Neutrophil (primary cell): ENCODE results near the gene ZNF267.
"Not testable (repeated sequence)": the region's sequence is repeated elsewhere in the genome, so short reads cannot be mapped to it uniquely, and the experiment has no call there.

Experiments used
- H3K27ac ChIP-seq: fragments of 200-600 bp; sonication (generic); 2 replicates; pipeline ENCODE4 v1.5.1; 2016; ENCODE audit warnings: mild to moderate bottlenecking, moderate library complexity
- H3K27me3 ChIP-seq: fragments of 200-600 bp; sonication (generic); 2 replicates; pipeline ENCODE4 v1.6.0; 2016; ENCODE audit warnings: mild to moderate bottlenecking
- H3K36me3 ChIP-seq: fragments of 200-600 bp; sonication (generic); 2 replicates; pipeline ENCODE4 v1.5.1; 2017
- H3K4me1 ChIP-seq, 2 experiments: fragments of 200-600 bp in 1 of 2; sonication (generic) in 1 of 2; 1 replicate in 1 of 2; 2 replicates in 1 of 2; pipeline versions ENCODE4 v1.5.1 to v1.6.1; 2013 to 2016; ENCODE audit warnings: low read depth in 1 of 2, low read length in 1 of 2, mild to moderate bottlenecking in 1 of 2, moderate library complexity in 1 of 2; ENCODE audit not compliant: control insufficient read depth in 1 of 2, insufficient read depth in 1 of 2
- H3K4me3 ChIP-seq, 2 experiments: fragments of 200-600 bp in 1 of 2; sonication (generic) in 1 of 2; 1 replicate in 1 of 2; 2 replicates in 1 of 2; pipeline ENCODE4 v1.5.1; 2013 to 2016; ENCODE audit warnings: low read depth in 1 of 2, low read length in 1 of 2, mild to moderate bottlenecking in 1 of 2, moderate library complexity in 1 of 2
- H3K9me3 ChIP-seq: fragments of 200-600 bp; sonication (generic); 2 replicates; pipeline ENCODE4 v1.5.1; 2016
- TF ChIP-seq, protein P1 (sequence below): fragments of 200-600 bp; sonication (generic); IDR thresholded peaks from 2 replicates; pipeline ENCODE4 v1.5.1; 2016; ENCODE audit warnings: antibody characterized with exemption

ZNF267 gene

DNA sequence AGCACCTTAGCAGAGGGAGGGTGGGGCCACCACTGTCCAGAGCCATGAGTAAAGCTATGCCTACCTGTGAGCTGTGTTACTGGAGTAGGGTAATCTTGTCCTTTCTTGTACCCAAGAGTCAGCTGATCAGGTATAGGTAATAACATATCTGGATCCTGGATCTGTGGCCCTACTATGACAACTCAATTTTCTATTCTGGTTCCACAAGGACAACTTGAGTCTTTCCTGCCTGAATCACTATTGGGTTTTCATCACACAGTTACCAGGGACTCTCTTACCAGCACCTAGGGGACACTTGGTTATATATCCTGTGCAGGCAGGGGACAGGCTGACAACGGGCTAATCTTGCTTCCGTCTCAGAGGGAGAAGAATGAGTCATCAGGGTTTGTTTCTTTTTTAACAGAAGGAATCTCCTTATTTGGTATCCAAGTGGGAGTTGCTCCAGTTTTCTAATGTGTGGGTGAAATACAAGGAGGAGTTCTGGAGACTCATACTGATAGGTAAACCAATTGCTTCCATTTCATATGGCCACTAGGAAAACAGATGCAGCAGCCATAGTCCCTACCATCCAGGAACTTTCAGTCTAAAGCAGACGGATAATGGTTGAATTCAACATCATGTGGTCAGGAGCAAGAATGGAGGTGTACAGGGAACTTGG is 6.8 kb downstream of the ZNF267 start:
- H3K27ac ChIP-seq: peak overlapping the region; percentile 99
- H3K4me1 ChIP-seq: peaks cover 40 to 52% of the 10 kb centered on the region in 2 experiments
- no peak overlapping the region for H3K4me3 ChIP-seq
- H3K27me3 ChIP-seq: no peaks in the 10 kb centered on the region
- H3K36me3 ChIP-seq: peaks cover 64% of the 10 kb centered on the region
- H3K9me3 ChIP-seq: no peaks in the 10 kb centered on the region
- TF ChIP-seq, protein P1, sequence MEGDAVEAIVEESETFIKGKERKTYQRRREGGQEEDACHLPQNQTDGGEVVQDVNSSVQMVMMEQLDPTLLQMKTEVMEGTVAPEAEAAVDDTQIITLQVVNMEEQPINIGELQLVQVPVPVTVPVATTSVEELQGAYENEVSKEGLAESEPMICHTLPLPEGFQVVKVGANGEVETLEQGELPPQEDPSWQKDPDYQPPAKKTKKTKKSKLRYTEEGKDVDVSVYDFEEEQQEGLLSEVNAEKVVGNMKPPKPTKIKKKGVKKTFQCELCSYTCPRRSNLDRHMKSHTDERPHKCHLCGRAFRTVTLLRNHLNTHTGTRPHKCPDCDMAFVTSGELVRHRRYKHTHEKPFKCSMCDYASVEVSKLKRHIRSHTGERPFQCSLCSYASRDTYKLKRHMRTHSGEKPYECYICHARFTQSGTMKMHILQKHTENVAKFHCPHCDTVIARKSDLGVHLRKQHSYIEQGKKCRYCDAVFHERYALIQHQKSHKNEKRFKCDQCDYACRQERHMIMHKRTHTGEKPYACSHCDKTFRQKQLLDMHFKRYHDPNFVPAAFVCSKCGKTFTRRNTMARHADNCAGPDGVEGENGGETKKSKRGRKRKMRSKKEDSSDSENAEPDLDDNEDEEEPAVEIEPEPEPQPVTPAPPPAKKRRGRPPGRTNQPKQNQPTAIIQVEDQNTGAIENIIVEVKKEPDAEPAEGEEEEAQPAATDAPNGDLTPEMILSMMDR: no peak

DNA sequence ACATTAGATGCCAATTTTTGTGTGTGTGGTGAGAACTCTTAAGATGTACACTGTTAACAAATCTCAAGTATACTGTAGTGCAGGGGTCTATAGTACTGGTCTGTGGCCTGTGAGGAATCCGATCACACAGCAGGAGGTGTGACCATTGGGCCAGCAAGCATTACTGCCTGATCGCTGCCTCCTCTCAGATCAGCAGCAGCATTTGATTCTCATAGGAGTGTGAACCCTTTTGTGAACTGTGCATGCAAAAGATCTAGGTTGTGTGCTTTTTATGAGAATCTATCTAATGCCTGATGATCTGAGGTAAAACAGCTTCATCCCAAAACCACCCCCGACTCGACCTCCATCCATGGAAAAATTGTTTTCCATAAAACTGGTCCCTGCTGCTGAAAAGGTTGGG is 12.6 kb downstream of the ZNF267 start:
- H3K27me3 ChIP-seq: no peaks in the 10 kb centered on the region

DNA sequence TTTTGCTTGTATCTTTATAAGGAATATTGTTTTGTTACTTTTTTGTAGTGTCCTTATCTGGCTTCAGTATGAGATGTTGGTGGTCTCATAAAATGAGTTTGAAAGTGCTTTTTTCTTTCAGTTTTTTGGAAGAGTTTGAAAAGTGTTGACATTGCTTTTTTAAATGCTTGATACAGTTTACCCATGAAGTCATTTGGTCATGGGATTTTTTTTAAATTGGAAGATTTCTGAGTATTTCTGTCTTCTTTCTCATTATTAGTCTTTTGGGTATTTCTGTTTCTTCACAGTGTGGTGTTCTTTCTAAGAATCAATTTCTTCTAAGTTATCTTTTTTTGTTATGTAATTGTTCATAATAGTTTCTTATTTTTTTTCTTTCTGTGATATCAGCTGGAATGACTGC is 15.1 kb downstream of the ZNF267 start:
- H3K9me3 ChIP-seq: no peaks in the 10 kb centered on the region
- H3K36me3 ChIP-seq: peaks cover 77% of the 10 kb centered on the region
- peak overlapping the region; percentile 48 for H3K27ac ChIP-seq
- TF ChIP-seq, protein P1: no peak
- H3K27me3 ChIP-seq: no peaks in the 10 kb centered on the region
- no peak overlapping the region for H3K4me3 ChIP-seq
- H3K4me1 ChIP-seq: no peaks in the 10 kb centered on the region

More for the DNA sequence above, 12.6 kb downstream of the ZNF267 start:
- TF ChIP-seq, protein P1: no peak
- H3K9me3 ChIP-seq: no peaks in the 10 kb centered on the region
- H3K4me3 ChIP-seq: no peak overlapping the region
- no peaks in the 10 kb centered on the region for H3K4me1 ChIP-seq
- peak overlapping the region; percentile 55 for H3K27ac ChIP-seq
- peaks cover 64% of the 10 kb centered on the region for H3K36me3 ChIP-seq

DNA sequence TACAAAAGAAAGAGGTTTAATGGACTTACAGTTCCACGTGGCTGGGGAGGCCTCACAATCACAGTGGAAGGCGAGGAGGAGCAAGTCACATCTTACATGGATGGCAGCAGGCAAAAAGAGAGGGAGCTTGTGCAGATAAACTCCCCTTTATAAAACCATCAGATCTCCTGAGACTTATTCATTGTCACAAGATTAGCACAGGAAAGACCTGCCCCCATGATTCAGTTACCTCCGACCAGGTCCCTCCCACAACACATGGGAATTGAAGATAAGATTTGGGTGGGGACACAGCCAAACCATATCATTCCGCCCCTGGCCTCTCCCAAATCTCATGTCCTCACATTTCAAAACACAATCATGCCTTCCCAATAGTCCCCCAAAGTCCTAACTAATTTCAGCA is 18.5 kb downstream of the ZNF267 start:
- H3K27me3 ChIP-seq, H3K4me3 ChIP-seq, H3K4me1 ChIP-seq, H3K9me3 ChIP-seq, H3K27ac ChIP-seq: not testable (repeated sequence)
- H3K36me3 ChIP-seq: peaks cover 71% of the 10 kb centered on the region

DNA sequence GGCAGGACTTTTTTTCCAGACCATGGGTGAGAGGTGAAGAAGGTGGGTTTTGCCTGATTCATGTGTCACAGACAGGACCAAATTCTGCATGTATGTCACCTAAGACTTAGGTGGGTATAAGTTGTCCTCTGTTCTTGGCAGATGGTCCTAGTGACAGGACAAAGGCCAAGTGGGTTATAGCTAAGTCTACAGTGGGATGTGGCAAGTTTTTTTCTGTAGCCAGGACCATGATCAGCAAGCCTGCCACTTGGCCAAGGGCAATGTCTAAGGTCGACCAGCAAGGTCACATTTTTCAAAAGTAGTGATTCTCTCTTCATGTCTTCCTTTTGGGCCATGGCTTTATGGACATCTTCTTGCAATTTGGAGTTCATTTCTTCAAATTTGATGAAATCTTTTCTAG is 20.2 kb downstream of the ZNF267 start:
- H3K4me3 ChIP-seq: no peak overlapping the region
- no peaks in the 10 kb centered on the region for H3K27me3 ChIP-seq
- TF ChIP-seq, protein P1: no peak
- peak overlapping the region; percentile 52 for H3K27ac ChIP-seq
- peaks cover 70% of the 10 kb centered on the region for H3K36me3 ChIP-seq
- no peaks in the 10 kb centered on the region for H3K9me3 ChIP-seq
- no peaks in the 10 kb centered on the region for H3K4me1 ChIP-seq

DNA sequence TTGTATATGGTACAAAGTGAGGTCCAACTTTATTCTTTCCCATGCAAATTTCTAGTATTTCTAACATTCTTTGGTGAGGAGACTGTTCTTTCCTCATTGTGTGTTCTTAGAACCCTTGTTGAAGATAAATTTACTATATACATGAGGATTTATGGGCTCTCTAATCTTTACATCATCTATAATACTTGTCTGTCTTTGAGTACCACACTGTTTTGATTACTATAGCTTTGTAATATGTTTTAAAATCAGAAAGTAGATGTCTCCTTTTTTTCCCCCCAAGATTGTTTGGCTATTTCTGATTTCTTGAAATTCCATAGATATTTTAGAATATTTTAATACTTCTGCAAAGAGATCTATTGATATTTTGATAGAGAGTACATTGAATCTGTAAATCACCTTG is 23.7 kb downstream of the ZNF267 start:
- no peak overlapping the region for H3K4me3 ChIP-seq

More for the DNA sequence above, 23.7 kb downstream of the ZNF267 start:
- H3K36me3 ChIP-seq: peaks cover 51% of the 10 kb centered on the region
- H3K27me3 ChIP-seq: no peaks in the 10 kb centered on the region
- TF ChIP-seq, protein P1: no peak
- H3K9me3 ChIP-seq: no peaks in the 10 kb centered on the region
- H3K4me1 ChIP-seq: no peaks in the 10 kb centered on the region
- peak overlapping the region; percentile 51 for H3K27ac ChIP-seq
